PC-3 (cell line): ENCODE results near the gene SIL1. TPM values are rescaled to one million over a fixed set of nuclear protein-coding genes. Genes with fewer than 3 reads are reported as not detected.

Experiments
- ATAC-seq: fragments of 200-7000 bp; cut with Tn5 transposase; 2 replicates; pipeline ENCODE4 v1.9.1; 2020; ENCODE audit warnings: mild to moderate bottlenecking, moderate library complexity
- BruUV-seq: library from RNA; stranded (reverse); fragments of 400-500 nt; replicated peaks from 2 replicates; lab custom pipeline; 2021; lab: Mats Ljungman, UMichigan
- CTCF ChIA-PET: fragments of 300-600 bp; sonication (Branson Sonifier 250); formaldehyde crosslinking; loops from one replicate; lab custom pipeline; 2022; ENCODE audit warnings: antibody characterized with exemption; lab: Charles Lee
- POLR2A ChIA-PET: fragments of 300-600 bp; sonication (Branson Sonifier 250); formaldehyde crosslinking; loops from one replicate; lab custom pipeline; 2022; ENCODE audit warnings: antibody characterized with exemption; ENCODE audit not compliant: unreplicated experiment; lab: Charles Lee
- DNase-seq: peaks from one replicate; pipeline ENCODE4 v3.0.0-alpha.2; 2015
- H2AFZ ChIP-seq: fragments of 300-600 bp; sonication (generic); 2 replicates; pipeline ENCODE4 v1.6.0; 2016; ENCODE audit warnings: antibody characterized with exemption, low read length
- H3F3A ChIP-seq: fragments of 300-600 bp; sonication (generic); one replicate; pipeline ENCODE4 v1.6.0; 2017; ENCODE audit warnings: antibody characterized with exemption, low read length, control low read depth, mild to moderate bottlenecking; ENCODE audit not compliant: unreplicated experiment
- H3K27ac ChIP-seq: fragments of 300-600 bp; sonication (generic); 2 replicates; pipeline ENCODE4 v1.5.1; 2016; ENCODE audit warnings: mild to moderate bottlenecking, low read length
- H3K27me3 ChIP-seq: fragments of 300-600 bp; sonication (generic); 2 replicates; pipeline ENCODE4 v1.6.1; 2016; ENCODE audit warnings: low read length, mixed read lengths
- H3K36me3 ChIP-seq: fragments of 300-600 bp; sonication (generic); 2 replicates; pipeline ENCODE4 v1.6.1; 2016; ENCODE audit warnings: low read depth, mixed run types, low read length, mixed read lengths
- H3K4me1 ChIP-seq: fragments of 300-600 bp; sonication (generic); 2 replicates; pipeline ENCODE4 v1.5.1; 2016; ENCODE audit warnings: low read length; ENCODE audit not compliant: insufficient read depth
- H3K4me2 ChIP-seq: fragments of 300-600 bp; sonication (generic); 2 replicates; pipeline ENCODE4 v1.6.0; 2016; ENCODE audit warnings: low read length
- H3K4me3 ChIP-seq: fragments of 300-600 bp; sonication (generic); 2 replicates; pipeline ENCODE4 v1.5.1; 2016; ENCODE audit warnings: mild to moderate bottlenecking, low read length, mixed read lengths
- H3K79me2 ChIP-seq: fragments of 300-600 bp; sonication (generic); 2 replicates; pipeline ENCODE4 v1.6.1; 2017; ENCODE audit warnings: low read length, mixed read lengths
- H3K9ac ChIP-seq: fragments of 300-600 bp; sonication (generic); 2 replicates; pipeline ENCODE4 v1.6.0; 2016; ENCODE audit warnings: mild to moderate bottlenecking, low read length
- H3K9me2 ChIP-seq: fragments of 300-600 bp; sonication (generic); replicated peaks from 2 replicates; pipeline ENCODE4 v1.6.1; 2016; ENCODE audit warnings: mixed run types, low read length, mixed read lengths
- H3K9me3 ChIP-seq: fragments of 300-600 bp; sonication (generic); 2 replicates; pipeline ENCODE4 v1.6.1; 2016; ENCODE audit warnings: low read length, mixed read lengths
- H4K20me1 ChIP-seq: fragments of 300-600 bp; sonication (generic); 2 replicates; pipeline ENCODE4 v1.6.1; 2016; ENCODE audit warnings: low read length, mixed read lengths
- CTCF ChIP-seq: fragments of 300-600 bp; sonication (generic); conservative IDR thresholded peaks from 2 replicates; pipeline ENCODE4 v1.5.1; 2017; ENCODE audit warnings: antibody characterized with exemption, low read depth, mild to moderate bottlenecking, low read length
- EZH2 ChIP-seq: fragments of 300-600 bp; sonication (generic); IDR thresholded peaks from one replicate; pipeline ENCODE4 v1.6.1; 2017; ENCODE audit warnings: antibody characterized with exemption, mild to moderate bottlenecking, low read length; ENCODE audit not compliant: unreplicated experiment
- EZH2phosphoT487 ChIP-seq: fragments of 300-600 bp; sonication (generic); IDR thresholded peaks from 2 replicates; pipeline ENCODE4 v1.6.1; 2018; ENCODE audit warnings: mild to moderate bottlenecking, antibody characterized with exemption, low read length, borderline replicate concordance
- intact Hi-C: fragments of 100-400 bp; cut with micrococcal nuclease; formaldehyde crosslinking; loops from 2 replicates; pipeline ENCODE4 v1.9.0; 2023
- total RNA-seq: library from RNA; depleted of rRNA; stranded (reverse); fragments of >200 nt; gene quantifications from 2 replicates; pipeline ENCODE4 v1.2.3, GENCODE V29; 2014

SIL1 gene
- total RNA-seq, 1 experiment from 2014 or later: 7.9 TPM

DNA sequence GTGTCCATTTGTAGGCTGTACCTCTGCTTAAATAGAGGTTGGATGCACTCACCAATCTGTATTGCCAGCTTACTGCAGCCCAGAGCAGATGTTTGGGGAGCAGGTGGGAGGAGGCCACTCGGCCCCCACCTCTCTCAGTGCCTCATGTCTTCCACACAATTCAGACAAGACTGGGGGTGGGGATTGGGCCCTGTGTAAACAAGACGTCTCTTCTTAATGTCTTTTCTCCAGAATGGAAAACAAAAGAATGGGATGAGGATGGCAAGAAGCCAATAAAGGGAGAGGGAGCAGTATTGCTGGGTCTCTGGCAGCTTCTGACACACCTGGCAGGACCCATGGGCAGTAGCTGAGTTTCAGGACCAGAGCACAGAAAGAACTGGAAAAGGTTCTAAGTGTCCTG lies 64.9 kb downstream of the SIL1 start:
- Histone ChIP-seq H2AFZ (no peak overlapping the region), H3K9me2 (no peaks in the 10 kb centered on the region), H3K4me1 (peaks cover 1% of the 10 kb centered on the region; the same call in 1 of the 2 replicates), H3K4me3 (no peak overlapping the region), H3K9me3 (no peaks in the 10 kb centered on the region), H4K20me1 (peaks cover 5% of the 10 kb centered on the region; the same call in 1 of the 2 replicates), H3K27me3 (no peaks in the 10 kb centered on the region), H3K79me2 (no peaks in the 10 kb centered on the region), H3K9ac (no peak overlapping the region), H3K27ac (no peak overlapping the region), H3F3A (no peaks in the 10 kb centered on the region), H3K36me3 (no peaks in the 10 kb centered on the region), H3K4me2 (no peak overlapping the region)
- no peak for DNase-seq
- no peak for ATAC-seq
- intact Hi-C loops: no loop called here
- ChIA-PET CTCF (no interaction called here), POLR2A (no interaction called here)
- TF ChIP-seq CTCF (no peak), EZH2 (no peak), EZH2phosphoT487 (no peak)
- BruUV-seq: no TSS peak

DNA sequence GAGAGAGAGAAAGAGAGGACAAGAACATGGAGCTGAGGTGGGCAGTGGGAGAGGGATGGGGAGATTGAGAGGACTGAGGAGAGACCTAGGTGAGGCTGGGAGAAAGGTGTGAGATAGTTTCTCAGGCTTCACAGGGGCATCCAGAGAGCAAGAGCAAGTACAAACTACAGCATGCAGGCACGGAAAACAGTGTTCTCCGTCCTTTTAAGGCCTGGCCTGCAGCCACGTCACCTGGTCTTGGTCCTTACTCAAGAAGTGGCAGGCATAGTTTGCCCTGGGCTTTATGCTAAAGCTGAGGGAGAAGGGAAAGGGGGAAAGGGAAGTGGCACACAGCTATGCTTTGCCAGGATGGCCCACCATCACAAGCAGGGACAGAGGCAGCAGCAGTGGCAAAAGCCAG lies 65.7 kb downstream of the SIL1 start:
- Histone ChIP-seq H3K36me3 (no peaks in the 10 kb centered on the region), H3K9me3 (no peaks in the 10 kb centered on the region), H3K4me3 (no peak overlapping the region), H2AFZ (no peak overlapping the region), H3K27ac (no peak overlapping the region), H3K9ac (no peak overlapping the region), H3K9me2 (no peaks in the 10 kb centered on the region), H4K20me1 (no peaks in the 10 kb centered on the region), H3K4me2 (no peak overlapping the region), H3F3A (no peaks in the 10 kb centered on the region), H3K79me2 (no peaks in the 10 kb centered on the region), H3K4me1 (no peaks in the 10 kb centered on the region), H3K27me3 (no peaks in the 10 kb centered on the region)
- DNase-seq (no peak), ATAC-seq (no peak)
- intact Hi-C loops: no loop called here
- no TSS peak for BruUV-seq
- ChIA-PET POLR2A (no interaction called here), CTCF (no interaction called here)
- TF ChIP-seq EZH2phosphoT487: no peak
- no peak for TF ChIP-seq EZH2
- no peak for TF ChIP-seq CTCF

- ATAC-seq (no peak), DNase-seq (no peak)
- Histone ChIP-seq H4K20me1 (no peaks in the 10 kb centered on the region), H3K4me3 (no peak overlapping the region), H3K9ac (no peak overlapping the region), H3K9me3 (no peaks in the 10 kb centered on the region), H3K4me1 (no peaks in the 10 kb centered on the region), H3F3A (no peaks in the 10 kb centered on the region), H3K36me3 (no peaks in the 10 kb centered on the region), H3K4me2 (no peak overlapping the region), H2AFZ (no peak overlapping the region), H3K27me3 (no peaks in the 10 kb centered on the region), H3K9me2 (no peaks in the 10 kb centered on the region), H3K79me2 (no peaks in the 10 kb centered on the region), H3K27ac (no peak overlapping the region)
- CTCF ChIA-PET: no interaction called here
- BruUV-seq: no TSS peak
- TF ChIP-seq EZH2 (no peak), CTCF (no peak), EZH2phosphoT487 (no peak)
- POLR2A ChIA-PET: no interaction called here
- intact Hi-C loops: no loop called here
These were observed 66.2 kb downstream of the SIL1 start for GRCh38 chr5:139131921-139132432.
